ENCODE measurements around the gene PRR7.

PRR7 gene

DNA sequence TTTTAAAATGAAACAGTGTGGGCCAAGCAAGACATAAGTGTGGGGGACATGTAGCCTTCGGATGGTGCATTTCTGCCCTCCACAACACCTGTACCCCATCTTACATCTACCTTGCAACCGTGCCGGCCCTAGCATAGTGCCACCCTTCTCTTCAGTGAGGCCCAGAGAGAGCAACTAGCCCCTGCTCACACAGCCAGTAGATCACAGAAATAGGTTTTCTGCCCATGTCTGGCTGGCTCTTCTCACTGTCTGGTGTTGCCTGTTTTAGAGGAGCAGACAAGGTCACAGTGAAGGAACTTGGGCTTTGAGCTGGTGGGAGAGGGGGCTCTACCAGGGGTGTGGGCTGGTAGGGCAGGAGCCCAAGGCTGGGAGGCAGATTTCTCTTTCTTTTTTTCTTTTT is 39.6 kb downstream of the PRR7 start:
- DNase-seq, result no peak

GRCh38 chr5:177487144-177487543 is 40.5 kb downstream of the PRR7 start:
- no peak for DNase-seq

DNA sequence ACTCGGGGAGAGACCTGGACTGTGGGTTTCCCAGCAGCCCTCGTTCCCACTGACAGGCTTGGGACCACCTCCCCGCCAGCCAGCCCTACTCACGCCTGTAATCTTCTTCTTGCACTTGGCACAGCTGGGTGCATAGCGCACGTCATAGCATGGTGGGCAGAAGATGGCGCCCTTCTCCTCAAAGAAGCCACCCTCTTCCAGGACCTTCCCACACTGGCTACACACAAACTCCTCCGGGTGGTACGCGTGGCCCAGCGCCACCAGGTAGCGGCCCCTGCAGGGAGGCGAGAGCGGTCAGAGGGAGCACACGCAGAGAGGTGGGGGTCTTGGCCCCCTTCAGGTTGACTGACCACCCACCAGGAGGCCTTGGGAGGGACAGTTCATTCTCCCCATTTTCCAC is 41.4 kb downstream of the PRR7 start:
- no peak for DNase-seq

DNA sequence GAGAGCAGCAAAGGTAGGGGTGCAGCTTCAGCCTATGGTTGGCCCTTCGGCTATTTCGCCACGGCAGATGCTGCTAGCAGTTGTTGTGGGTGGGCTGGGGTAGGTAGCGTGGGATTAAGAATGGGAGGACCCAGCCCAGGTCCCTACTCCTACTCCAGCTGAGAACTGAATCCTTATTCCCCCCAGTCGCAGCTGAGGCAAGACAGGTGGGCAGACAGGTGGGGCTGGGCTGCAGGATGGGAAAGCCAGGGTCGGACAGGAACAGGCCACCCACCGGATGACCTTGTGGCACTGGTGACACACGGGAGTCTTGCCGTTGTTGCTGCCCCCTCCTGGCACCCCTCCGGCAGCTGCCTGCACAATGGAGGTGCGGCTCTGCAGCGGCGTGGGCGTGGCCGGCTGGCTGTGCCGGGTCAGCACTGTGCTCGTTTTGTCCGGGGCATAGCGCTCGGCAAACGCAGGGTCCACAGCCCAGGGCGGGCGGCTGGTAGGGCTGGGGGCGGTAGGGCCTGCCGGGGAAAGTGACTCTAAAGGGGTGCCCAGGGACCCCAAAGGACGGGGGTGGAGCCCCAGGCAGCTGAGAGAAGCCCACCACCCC is 42.6 kb downstream of the PRR7 start:
- no peak for DNase-seq

- DNase-seq, result no peak
Observed at GRCh38 chr5:177490311-177490991, 43.8 kb downstream of the PRR7 start.

DNA sequence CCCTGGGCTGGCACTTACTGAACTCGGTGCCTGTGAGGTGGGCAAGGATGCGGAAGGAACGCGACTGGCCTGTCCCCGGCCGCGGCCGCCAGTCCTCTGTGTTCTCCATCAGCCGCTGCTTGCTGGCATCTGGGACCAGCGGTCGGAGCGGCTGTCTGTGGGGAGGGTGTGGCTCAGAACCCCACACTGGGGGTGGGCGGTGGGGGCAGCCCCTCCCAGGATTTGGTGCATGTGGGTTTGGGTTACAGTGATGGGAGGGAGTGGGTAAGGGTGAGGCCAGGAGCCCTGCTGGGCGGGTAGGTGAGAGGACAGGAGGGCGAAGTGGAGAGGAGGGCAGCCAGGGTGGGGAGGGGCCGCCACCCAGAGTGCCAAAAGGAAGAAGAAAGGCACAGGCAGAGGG is 44.4 kb downstream of the PRR7 start:
- no peak for DNase-seq

GRCh38 chr5:177491429-177491945 is 44.9 kb downstream of the PRR7 start:
- DNase-seq, result peak; percentile 70

GRCh38 chr5:177491983-177492746 is 45.6 kb downstream of the PRR7 start:
- no peak for DNase-seq

GRCh38 chr5:177492841-177493240 is 46.2 kb downstream of the PRR7 start:
- DNase-seq, result no peak

GRCh38 chr5:177493795-177494345 is 47.3 kb downstream of the PRR7 start:
- DNase-seq, result no peak

- DNase-seq, result peak; percentile 55
Observed at GRCh38 chr5:177494346-177495195, 48.0 kb downstream of the PRR7 start.

GRCh38 chr5:177495243-177496060 is 48.8 kb downstream of the PRR7 start:
- no peak for DNase-seq

DNA sequence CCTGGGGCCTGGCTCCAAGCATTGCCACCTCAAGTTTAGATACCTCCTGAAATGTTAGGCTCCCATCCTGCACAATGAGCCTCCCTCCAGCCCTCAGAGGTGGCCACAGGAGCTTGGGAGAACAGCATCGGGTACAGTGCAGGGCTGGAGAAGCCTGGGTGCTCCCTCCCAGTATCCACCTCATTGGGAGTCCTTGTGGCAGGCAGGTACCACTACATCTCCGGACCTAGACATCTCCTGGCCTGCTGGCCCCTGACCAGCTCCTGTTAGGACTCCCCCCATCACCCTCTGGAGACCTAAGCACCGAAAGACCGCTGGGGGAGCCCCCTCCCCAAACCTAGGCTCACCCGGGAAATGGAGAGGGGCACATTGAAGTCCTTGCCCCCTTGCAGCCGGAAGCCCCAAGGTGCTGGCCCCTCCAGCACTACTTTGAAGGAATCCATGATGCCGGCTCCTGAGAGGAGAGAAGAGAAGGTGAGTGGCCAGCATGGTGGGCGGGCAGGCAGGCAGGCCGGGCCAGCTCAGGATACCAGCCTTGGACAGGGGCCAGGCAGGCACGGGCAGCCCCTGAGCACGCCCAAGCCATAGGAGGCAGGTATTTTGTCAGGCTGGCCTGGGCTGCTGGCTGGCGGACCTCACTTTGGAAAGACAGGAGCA is 49.6 kb downstream of the PRR7 start:
- no peak for DNase-seq

GRCh38 chr5:177496727-177497291 is 50.2 kb downstream of the PRR7 start:
- DNase-seq, result no peak

DNA sequence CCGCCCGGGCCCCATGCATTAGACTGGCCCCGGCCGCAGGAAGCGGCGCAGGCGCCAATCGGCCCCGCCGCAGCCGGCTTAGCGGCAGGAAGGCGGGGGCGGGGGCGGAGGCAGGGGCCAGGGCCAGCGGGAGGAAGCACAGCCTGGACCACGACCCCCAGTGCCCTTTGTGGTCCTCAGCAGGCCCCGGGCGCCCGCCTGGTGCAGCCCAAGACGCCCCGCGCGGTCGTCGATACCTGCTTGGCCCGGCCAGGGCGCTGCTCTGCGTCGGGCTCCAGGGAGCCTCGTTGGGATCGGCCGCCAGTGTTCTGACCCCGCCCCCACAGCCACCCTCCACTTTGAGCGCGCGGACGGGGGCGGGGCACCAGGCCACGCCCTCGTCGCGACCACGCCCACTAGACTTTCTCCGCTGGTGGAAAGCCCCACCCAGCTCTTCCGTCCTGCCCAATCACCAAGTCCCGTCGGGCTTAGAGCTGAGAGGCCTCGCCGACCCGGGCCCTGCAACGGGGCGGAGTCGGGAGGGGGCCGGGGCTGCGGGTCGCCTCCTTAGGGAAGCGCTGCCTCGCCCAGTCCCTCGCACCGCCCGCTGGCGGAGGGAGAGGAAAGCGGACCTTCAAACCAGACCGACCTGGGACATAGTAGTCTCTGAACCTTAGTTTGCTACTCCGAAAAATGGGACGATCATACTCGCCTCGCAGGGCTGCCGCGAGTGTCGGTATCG is 50.8 kb downstream of the PRR7 start, which contains the start of gene PDLIM7:
Gene PDLIM7, minus strand, starts transcription at position 313 of the 721 bp plus-strand sequence. CDS start 1,092 bp downstream, outside the sequence.
- DNase-seq, result peak; percentile 97

DNA sequence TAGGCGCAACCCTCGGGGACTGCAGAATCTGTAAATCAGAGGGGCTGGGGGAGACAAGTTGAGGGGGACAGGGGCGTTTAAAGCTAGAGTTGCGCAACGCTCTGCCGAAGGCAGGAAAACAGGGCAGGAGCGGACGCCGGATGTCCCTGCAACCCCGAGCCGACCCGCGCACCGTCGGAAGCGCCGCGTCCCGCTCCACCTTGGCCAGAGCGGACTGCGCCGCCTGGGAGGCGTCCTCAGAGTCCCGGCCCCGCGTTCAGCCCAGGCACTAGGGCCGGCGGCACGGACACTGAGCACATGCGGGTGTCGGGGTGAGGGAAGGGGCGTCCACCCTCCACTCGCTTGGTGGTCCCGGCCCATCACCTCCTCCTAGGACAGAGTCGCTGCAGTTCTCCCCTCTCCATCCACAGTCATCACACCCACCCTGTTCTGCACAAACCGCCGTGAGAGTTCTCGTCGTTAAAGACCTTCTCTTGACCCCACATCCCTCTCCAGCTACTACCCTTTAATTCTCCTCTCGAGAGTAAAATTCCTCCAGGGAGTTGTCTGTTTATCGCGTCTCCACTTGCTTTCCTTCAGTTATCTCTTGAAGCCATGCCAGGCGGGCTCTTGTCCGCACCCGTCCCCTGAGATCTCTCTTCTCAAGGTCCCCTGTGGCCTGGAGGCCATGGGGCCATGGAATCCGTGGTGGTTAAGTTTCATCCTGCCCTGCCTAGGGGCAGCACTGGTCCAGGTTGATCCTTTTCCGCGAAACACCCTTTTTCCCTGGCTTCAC is 51.6 kb downstream of the PRR7 start:
- peak; percentile 50 for DNase-seq

DNA sequence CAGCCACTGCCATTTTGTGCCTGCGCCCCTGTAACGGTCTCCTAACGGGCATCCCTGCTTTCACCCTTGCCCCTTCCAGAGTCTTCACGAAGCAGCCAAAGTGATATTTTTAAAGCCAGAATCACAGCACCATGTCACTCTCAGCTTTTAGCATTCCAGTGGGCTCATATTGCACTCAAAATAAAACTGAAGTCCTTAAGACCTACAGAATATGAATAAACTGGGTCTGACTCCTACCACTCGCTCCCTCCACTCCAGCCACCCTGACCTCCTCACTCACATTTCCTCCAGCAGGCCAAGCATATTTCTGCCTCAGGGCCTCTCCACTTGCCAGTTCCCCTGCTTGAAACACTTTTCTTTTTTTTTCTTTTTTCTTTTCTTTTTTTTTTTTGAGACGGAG is 53.2 kb downstream of the PRR7 start:
- no peak for DNase-seq

- DNase-seq, result peak; percentile 90
Observed at GRCh38 chr5:177500685-177501522, 54.3 kb downstream of the PRR7 start.
